Activated CD4-positive, alpha-beta T cell treated with anti-CD3 and anti-CD28 coated beads, Interleukin-2, amount 10 ng/mL, durations not matched to agents 7 days and 5 days (primary cell): ENCODE data around the gene TNNI3. TPM values are rescaled to one million over a fixed set of nuclear protein-coding genes. Genes with fewer than 3 reads are reported as not detected.

Source experiments
- CTCF ChIA-PET: fragments of 350-600 bp; sonication (Branson Sonifier 250); formaldehyde crosslinking; loops from one replicate; lab custom pipeline; 2021; ENCODE audit warnings: antibody characterized with exemption; lab: Charles Lee
- POLR2A ChIA-PET: fragments of 350-600 bp; sonication (Branson Sonifier 250); formaldehyde crosslinking; loops from one replicate; lab custom pipeline; 2021; ENCODE audit warnings: antibody characterized with exemption; lab: Charles Lee
- DNase-seq: peaks from one replicate; pipeline ENCODE4 v3.0.0-alpha.2; 2020
- H3K27ac Mint-ChIP-seq: one replicate; pipeline ENCODE4 v1.8.0; 2021; ENCODE audit warnings: mild to moderate bottlenecking, moderate library complexity, mixed read lengths
- H3K27me3 Mint-ChIP-seq: one replicate; pipeline ENCODE4 v1.8.0; 2021; ENCODE audit warnings: mixed read lengths
- H3K36me3 Mint-ChIP-seq: one replicate; pipeline ENCODE4 v1.8.0; 2021; ENCODE audit warnings: low read depth, mixed read lengths
- H3K4me1 Mint-ChIP-seq: one replicate; pipeline ENCODE4 v1.8.0; 2021; ENCODE audit warnings: mixed read lengths
- H3K4me3 Mint-ChIP-seq: one replicate; pipeline ENCODE4 v1.8.0; 2021; ENCODE audit warnings: mild to moderate bottlenecking, moderate library complexity, mixed read lengths
- H3K9me3 Mint-ChIP-seq: one replicate; pipeline ENCODE4 v1.8.0; 2021; ENCODE audit warnings: mixed read lengths
- total RNA-seq, 2 experiments: library from RNA; stranded (reverse); gene quantifications; one replicate each; pipeline ENCODE4 v1.2.3, GENCODE V29; 2021

The TNNI3 gene
- total RNA-seq, 2 experiments from 2014 or later = not detected

GRCh38 chr19:55133639-55134444 lies 23.7 kb downstream of the TNNI3 start:
- POLR2A ChIA-PET = no interaction called here
- no peak overlapping the region for H3K27ac Mint-ChIP-seq
- no peak overlapping the region for H3K4me3 Mint-ChIP-seq
- H3K9me3 Mint-ChIP-seq = no peaks in the 10 kb centered on the region
- DNase-seq = no peak
- H3K4me1 Mint-ChIP-seq = no peaks in the 10 kb centered on the region
- H3K36me3 Mint-ChIP-seq = no peaks in the 10 kb centered on the region
- H3K27me3 Mint-ChIP-seq = peaks cover 19% of the 10 kb centered on the region
- CTCF ChIA-PET = no interaction called here

GRCh38 chr19:55132453-55133129 lies 24.9 kb downstream of the TNNI3 start:
- Mint-ChIP-seq H3K27me3 (peaks cover 19% of the 10 kb centered on the region), H3K4me1 (no peaks in the 10 kb centered on the region), H3K4me3 (no peak overlapping the region), H3K27ac (no peak overlapping the region), H3K9me3 (no peaks in the 10 kb centered on the region), H3K36me3 (no peaks in the 10 kb centered on the region)
- POLR2A ChIA-PET = no interaction called here
- CTCF ChIA-PET = interaction anchor here (1.1 to 1.2 kb wide), 2 partner anchors 25 to 251 kb away, joined by 3 to 4 read pairs; partner anchors contain the start of gene TNNI3
- no peak for DNase-seq

GRCh38 chr19:55131421-55131820 lies 26.1 kb downstream of the TNNI3 start:
- ChIA-PET POLR2A (no interaction called here), CTCF (no interaction called here)
- Mint-ChIP-seq H3K27me3 (peaks cover 21% of the 10 kb centered on the region), H3K27ac (no peak overlapping the region), H3K4me3 (no peak overlapping the region), H3K4me1 (no peaks in the 10 kb centered on the region), H3K9me3 (no peaks in the 10 kb centered on the region), H3K36me3 (no peaks in the 10 kb centered on the region)
- DNase-seq = no peak

GRCh38 chr19:55119053-55119452 lies 38.5 kb downstream of the TNNI3 start:
- H3K27ac Mint-ChIP-seq = peak overlapping the region; percentile 97
- ChIA-PET POLR2A (no interaction called here), CTCF (no interaction called here)
- DNase-seq = peak; percentile 49
- peak overlapping the region; percentile 100 for H3K4me3 Mint-ChIP-seq
- no peaks in the 10 kb centered on the region for H3K9me3 Mint-ChIP-seq
- H3K36me3 Mint-ChIP-seq = peaks cover 11% of the 10 kb centered on the region
- peaks cover 38% of the 10 kb centered on the region for H3K4me1 Mint-ChIP-seq
- peaks cover 17% of the 10 kb centered on the region for H3K27me3 Mint-ChIP-seq

- H3K4me1 Mint-ChIP-seq = peaks cover 38% of the 10 kb centered on the region
- CTCF ChIA-PET = interaction anchor here (1.1 to 1.2 kb wide), 2 partner anchors 31 to 385 kb away, joined by 3 read pairs; no protein-coding TSS in a partner anchor
- peak; percentile 30 for DNase-seq
- H3K27ac Mint-ChIP-seq = peak overlapping the region; percentile 97
- peaks cover 11% of the 10 kb centered on the region for H3K27me3 Mint-ChIP-seq
- H3K4me3 Mint-ChIP-seq = peak overlapping the region; percentile 100
- POLR2A ChIA-PET = interaction anchor here (0.6 kb wide), 1 partner anchor 53 kb away, joined by 7 read pairs; no protein-coding TSS in a partner anchor
- H3K36me3 Mint-ChIP-seq = peaks cover 11% of the 10 kb centered on the region
- no peaks in the 10 kb centered on the region for H3K9me3 Mint-ChIP-seq
Observed at GRCh38 chr19:55118401-55118991, 39.0 kb downstream of the TNNI3 start.

GRCh38 chr19:55117663-55118391 lies 39.7 kb downstream of the TNNI3 start:
- Mint-ChIP-seq H3K36me3 (peaks cover 11% of the 10 kb centered on the region), H3K4me3 (peak overlapping the region; percentile 100), H3K27me3 (peaks cover 8% of the 10 kb centered on the region), H3K9me3 (no peaks in the 10 kb centered on the region), H3K4me1 (peaks cover 38% of the 10 kb centered on the region), H3K27ac (peak overlapping the region; percentile 97)
- DNase-seq = peak; percentile 98
- CTCF ChIA-PET = interaction anchor here (1.1 to 1.2 kb wide), 2 partner anchors 30 to 386 kb away, joined by 3 read pairs; no protein-coding TSS in a partner anchor
- POLR2A ChIA-PET = interaction anchor here (0.6 to 1.0 kb wide), 3 partner anchors 32 to 135 kb away, joined by 3 to 7 read pairs (median 5); no protein-coding TSS in a partner anchor

GRCh38 chr19:55116859-55117662 lies 40.5 kb downstream of the TNNI3 start, which contains the start of gene PPP1R12C:
TSS of gene PPP1R12C (minus strand) at chr19:55117637. CDS start at chr19:55117543, 94 bp downstream.
- Mint-ChIP-seq H3K9me3 (no peaks in the 10 kb centered on the region), H3K4me1 (peaks cover 38% of the 10 kb centered on the region), H3K4me3 (peak within 1 kb of the TSS; percentile 100), H3K27ac (peak within 1 kb of the TSS; percentile 97), H3K27me3 (peaks cover 8% of the 10 kb centered on the region), H3K36me3 (peaks cover 11% of the 10 kb centered on the region)
- POLR2A ChIA-PET = interaction anchor here (1.0 kb wide), 2 partner anchors 32 to 136 kb away, joined by 3 to 5 read pairs; no protein-coding TSS in a partner anchor
- DNase-seq = peak; percentile 16
- CTCF ChIA-PET = interaction anchor here (0.9 to 1.2 kb wide), 3 partner anchors 11 to 387 kb away, joined by 3 to 4 read pairs (median 3); no protein-coding TSS in a partner anchor

- Mint-ChIP-seq H3K36me3 (peaks cover 11% of the 10 kb centered on the region), H3K27me3 (peaks cover 5% of the 10 kb centered on the region), H3K9me3 (no peaks in the 10 kb centered on the region), H3K4me1 (peaks cover 38% of the 10 kb centered on the region), H3K4me3 (peak overlapping the region; percentile 97), H3K27ac (peak overlapping the region; percentile 96)
- POLR2A ChIA-PET = no interaction called here
- DNase-seq = peak; percentile 61
- CTCF ChIA-PET = interaction anchor here (0.9 to 1.1 kb wide), 3 partner anchors 10 to 39 kb away, joined by 3 to 4 read pairs (median 3); no protein-coding TSS in a partner anchor
Observed at GRCh38 chr19:55116232-55116858, 41.2 kb downstream of the TNNI3 start.

GRCh38 chr19:55115446-55116065 lies 42.0 kb downstream of the TNNI3 start:
- ChIA-PET CTCF (interaction anchor here (0.9 to 1.0 kb wide), 2 partner anchors 30 to 40 kb away, joined by 3 read pairs; no protein-coding TSS in a partner anchor), POLR2A (no interaction called here)
- DNase-seq = no peak
- Mint-ChIP-seq H3K27me3 (peaks cover 5% of the 10 kb centered on the region), H3K36me3 (peaks cover 13% of the 10 kb centered on the region), H3K9me3 (no peaks in the 10 kb centered on the region), H3K4me3 (peak overlapping the region; percentile 97), H3K27ac (peak overlapping the region; percentile 96), H3K4me1 (peaks cover 40% of the 10 kb centered on the region)

GRCh38 chr19:55114566-55115145 lies 42.9 kb downstream of the TNNI3 start:
- Mint-ChIP-seq H3K9me3 (no peaks in the 10 kb centered on the region), H3K27ac (peak overlapping the region; percentile 80), H3K4me3 (peak overlapping the region; percentile 97), H3K27me3 (peaks cover under 1% of the 10 kb centered on the region), H3K4me1 (peaks cover 35% of the 10 kb centered on the region), H3K36me3 (peaks cover 16% of the 10 kb centered on the region)
- CTCF ChIA-PET = no interaction called here
- DNase-seq = no peak
- POLR2A ChIA-PET = no interaction called here
